Endothelial cell of umbilical vein (primary cell): ENCODE measurements around the gene GAB2.

Source experiments
- CTCF ChIP-seq, 2 donors: IDR thresholded peaks; 1 replicate in 1 of 2; 2 replicates in 1 of 2; pipeline ENCODE4 v1.5.1; 2011; ENCODE audit warnings: low read length in 2 of 2, mild to moderate bottlenecking in 2 of 2, moderate library complexity in 2 of 2, control low read depth in 1 of 2, inconsistent platforms in 1 of 2, low read depth in 1 of 2; ENCODE audit not compliant: insufficient read depth in 1 of 2; ENCODE audit errors: extremely low read depth in 1 of 2
- EZH2 ChIP-seq: IDR thresholded peaks from 2 replicates; pipeline ENCODE4 v1.6.1; 2012; ENCODE audit warnings: borderline replicate concordance, low read depth, mild to moderate bottlenecking, moderate library complexity, low read length, inconsistent platforms; ENCODE audit not compliant: severe bottlenecking
- MAX ChIP-seq: IDR thresholded peaks from 2 replicates; pipeline ENCODE4 v1.6.1; 2011; ENCODE audit not compliant: insufficient read depth, insufficient read length
- POLR2A ChIP-seq: IDR thresholded peaks from 2 replicates; pipeline ENCODE4 v1.6.1; 2012; ENCODE audit warnings: low read depth, mild to moderate bottlenecking, control low read depth, low read length
- POLR2AphosphoS5 ChIP-seq: IDR thresholded peaks from 2 replicates; pipeline ENCODE4 v1.6.1; 2012; ENCODE audit warnings: low read depth, mild to moderate bottlenecking, control low read depth, low read length, moderate library complexity; ENCODE audit not compliant: insufficient read depth

- TF ChIP-seq POLR2AphosphoS5 (no peak), CTCF (IDR thresholded peaks at IDR 0.05; ENCODE audit: extremely low read depth in 1 of 2, insufficient read depth in 1 of 2, low read depth in 1 of 2, low read length in 2 of 2) (no peak), EZH2 (no peak), MAX (no peak), POLR2A (no peak)
These were observed 62.3 kb downstream of the GAB2 start for GRCh38 chr11:78355309-78355705.
